Mucosa of descending colon (tissue), 3 donors: ENCODE data around the gene TMEM135. TPM values are rescaled to one million over a fixed set of nuclear protein-coding genes. Genes with fewer than 3 reads are reported as not detected.

Experiments used
- ATAC-seq: fragments of 200-7000 bp; cut with Tn5 transposase; one replicate; pipeline ENCODE4 v1.9.1; 2020; ENCODE audit warnings: mild to moderate bottlenecking, moderate library complexity
- DNase-seq, 3 donors: peaks; one replicate each; pipeline ENCODE4 v3.0.0-alpha.2; 2020
- H3K36me3 ChIP-seq: fragments of 200-600 bp; one replicate; pipeline ENCODE4 v1.8.0; 2021; ENCODE audit warnings: low read depth, mild to moderate bottlenecking
- H3K4me1 ChIP-seq: fragments of 200-600 bp; one replicate; pipeline ENCODE4 v1.8.0; 2021; ENCODE audit warnings: low read depth, mild to moderate bottlenecking
- H3K4me3 ChIP-seq: fragments of 200-600 bp; one replicate; pipeline ENCODE4 v1.8.0; 2021; ENCODE audit warnings: mild to moderate bottlenecking
- H3K9me3 ChIP-seq: fragments of 200-600 bp; one replicate; pipeline ENCODE4 v1.8.0; 2021; ENCODE audit warnings: mild to moderate bottlenecking
- CTCF ChIP-seq: fragments of 200-600 bp; IDR thresholded peaks from one replicate; pipeline ENCODE4 v1.8.0; 2022; ENCODE audit warnings: antibody characterized with exemption, mild to moderate bottlenecking
- intact Hi-C, 2 donors: fragments of 100-400 bp; cut with DNase I in 1 of 2; cut with micrococcal nuclease in 1 of 2; formaldehyde crosslinking; loops; one replicate each; pipeline versions ENCODE4 v1.11.0 to v1.11.1; 2022; cut with DNase I, micrococcal nuclease
- total RNA-seq, 3 donors: library from RNA; stranded (reverse); fragmentation: NEBNext Ultra II Directional in 2 of 3; extraction: Animal tissue kit (Norgen Biotek cat#: 25700) in 2 of 3; gene quantifications; one replicate each; pipeline versions ENCODE4 v1.2.1 to v1.2.4, GENCODE V29; 2021 to 2023
- donor health status: DM: no; HTN: no; CAD: no; lungs with moderate emphysema.
- donor health status: DM: no; HTN: no; CAD: no.
- donor health status: DM: no; HTN: yes; CAD: no.

The TMEM135 gene
- total RNA-seq, 3 donors from 2014 or later, result 32.8 to 37.6 (median 37.0) TPM

GRCh38 chr11:87306262-87306851 is 268.6 kb downstream of the TMEM135 start:
- DNase-seq, result no peak
- ATAC-seq, result no peak
- intact Hi-C loops, result no loop called here
- H3K36me3 ChIP-seq, result no peaks in the 10 kb centered on the region
- H3K9me3 ChIP-seq, result no peaks in the 10 kb centered on the region
- H3K4me1 ChIP-seq, result no peaks in the 10 kb centered on the region
- no peak overlapping the region for H3K4me3 ChIP-seq
- TF ChIP-seq CTCF, result no peak

GRCh38 chr11:87307101-87307500 is 269.4 kb downstream of the TMEM135 start:
- H3K4me1 ChIP-seq, result no peaks in the 10 kb centered on the region
- TF ChIP-seq CTCF, result no peak
- no peaks in the 10 kb centered on the region for H3K36me3 ChIP-seq
- H3K4me3 ChIP-seq, result no peak overlapping the region
- intact Hi-C loops, result no loop called here
- no peak for DNase-seq
- no peak for ATAC-seq
- no peaks in the 10 kb centered on the region for H3K9me3 ChIP-seq

- intact Hi-C loops, result no loop called here
- ATAC-seq, result no peak
Measured at GRCh38 chr11:87315229-87315628, 277.5 kb downstream of the TMEM135 start.

GRCh38 chr11:87316491-87316890 is 278.8 kb downstream of the TMEM135 start:
- H3K36me3 ChIP-seq, result no peaks in the 10 kb centered on the region
- no peak for DNase-seq
- no peak for TF ChIP-seq CTCF
- no peaks in the 10 kb centered on the region for H3K4me1 ChIP-seq
- no peak for ATAC-seq
- intact Hi-C loops, result no loop called here
- H3K4me3 ChIP-seq, result no peak overlapping the region
- no peaks in the 10 kb centered on the region for H3K9me3 ChIP-seq

More at GRCh38 chr11:87315229-87315628, 277.5 kb downstream of the TMEM135 start:
- H3K9me3 ChIP-seq, result no peaks in the 10 kb centered on the region
- H3K36me3 ChIP-seq, result no peaks in the 10 kb centered on the region
- no peak for TF ChIP-seq CTCF
- H3K4me1 ChIP-seq, result no peaks in the 10 kb centered on the region
- no peak overlapping the region for H3K4me3 ChIP-seq
- no peak for DNase-seq

GRCh38 chr11:87317441-87317840 is 279.7 kb downstream of the TMEM135 start:
- intact Hi-C loops, result no loop called here
- no peak overlapping the region for H3K4me3 ChIP-seq
- H3K36me3 ChIP-seq, result no peaks in the 10 kb centered on the region
- no peaks in the 10 kb centered on the region for H3K9me3 ChIP-seq
- DNase-seq, result no peak
- ATAC-seq, result no peak
- no peak for TF ChIP-seq CTCF
- H3K4me1 ChIP-seq, result no peaks in the 10 kb centered on the region

- no peaks in the 10 kb centered on the region for H3K4me1 ChIP-seq
- no peaks in the 10 kb centered on the region for H3K36me3 ChIP-seq
- ATAC-seq, result no peak
- no peak for TF ChIP-seq CTCF
- H3K4me3 ChIP-seq, result no peak overlapping the region
- intact Hi-C loops, result no loop called here
- H3K9me3 ChIP-seq, result no peaks in the 10 kb centered on the region
- no peak for DNase-seq
Measured at GRCh38 chr11:87320123-87320522, 282.4 kb downstream of the TMEM135 start.
